HEK293 (cell line): ENCODE data around the gene LYPLAL1.

Source experiments
- CTCF ChIA-PET: fragments of 350-600 bp; formaldehyde crosslinking; extraction: SDS; loops from one replicate; lab custom pipeline; 2021; ENCODE audit warnings: antibody characterized with exemption; lab: Yijun Ruan, JAX
- POLR2A ChIA-PET: fragments of 300-600 bp; formaldehyde crosslinking; extraction: SDS; loops from one replicate; lab custom pipeline; 2020; ENCODE audit warnings: antibody characterized with exemption, inconsistent platforms; lab: Yijun Ruan, JAX
- H3K27ac ChIP-seq: fragments of 200-500 bp; sonication (Bioruptor generic); 2 replicates; pipeline ENCODE4 v1.5.1; 2014; ENCODE audit warnings: low read depth, low read length, control low read depth, inconsistent platforms; ENCODE audit errors: extremely low read depth
- H3K36me3 ChIP-seq, 2 experiments: fragments of 200-500 bp in 1 of 2; sonication (Bioruptor generic) in 1 of 2; 1 replicate in 1 of 2; 2 replicates in 1 of 2; pipeline ENCODE4 v1.5.1; 2014 to 2017; ENCODE audit warnings: inconsistent platforms in 2 of 2, low read length in 2 of 2; ENCODE audit not compliant: control insufficient read depth in 2 of 2, insufficient read depth in 1 of 2
- H3K4me1 ChIP-seq: fragments of 200-500 bp; sonication (Bioruptor generic); 2 replicates; pipeline ENCODE4 v1.5.1; 2014; ENCODE audit warnings: mild to moderate bottlenecking, low read length, inconsistent platforms; ENCODE audit not compliant: control insufficient read depth, insufficient read depth
- H3K4me3 ChIP-seq: 2 replicates; pipeline ENCODE4 v1.5.1; 2011; ENCODE audit warnings: low read depth, mild to moderate bottlenecking, control low read depth, low read length, moderate library complexity
- H3K9me3 ChIP-seq: fragments of 200-500 bp; sonication (Bioruptor generic); 2 replicates; pipeline ENCODE4 v1.5.1; 2014; ENCODE audit warnings: low read depth, low read length, inconsistent platforms; ENCODE audit not compliant: control insufficient read depth, insufficient read depth
- KLF1 ChIP-seq: fragments of 450-650 bp; formaldehyde crosslinking; IDR thresholded peaks from 2 replicates; pipeline ENCODE4 v1.5.1; 2016; ENCODE audit warnings: missing biosample characterization, missing genetic modification characterization
- MEIS1 ChIP-seq: sonication (generic); formaldehyde crosslinking; IDR thresholded peaks from 2 replicates; pipeline ENCODE4 v1.8.1; 2022; ENCODE audit warnings: missing genetic modification reagents, mild to moderate bottlenecking, borderline replicate concordance
- PRDM2 ChIP-seq: fragments of 450-650 bp; formaldehyde crosslinking; IDR thresholded peaks from 2 replicates; pipeline ENCODE4 v1.5.1; 2016; ENCODE audit warnings: missing biosample characterization, missing genetic modification characterization, borderline replicate concordance
- TCF7L2 ChIP-seq: IDR thresholded peaks from 2 replicates; pipeline ENCODE4 v1.6.1; 2011; ENCODE audit warnings: low read depth, mild to moderate bottlenecking, inconsistent platforms, low read length, moderate library complexity, borderline replicate concordance
- ZBTB21 ChIP-seq: fragments of 450-650 bp; formaldehyde crosslinking; IDR thresholded peaks from 2 replicates; pipeline ENCODE4 v1.5.1; 2017; ENCODE audit warnings: missing biosample characterization, missing genetic modification characterization
- ZNF16 ChIP-seq: fragments of 450-650 bp; formaldehyde crosslinking; IDR thresholded peaks from 2 replicates; pipeline ENCODE4 v1.5.1; 2016; ENCODE audit warnings: low read depth, missing biosample characterization, missing genetic modification characterization
- ZNF184 ChIP-seq: fragments of 450-650 bp; IDR thresholded peaks from 2 replicates; pipeline ENCODE4 v1.5.1; 2018; ENCODE audit warnings: missing biosample characterization, mild to moderate bottlenecking, missing genetic modification characterization
- ZNF324 ChIP-seq: fragments of 450-650 bp; formaldehyde crosslinking; IDR thresholded peaks from 2 replicates; pipeline ENCODE4 v1.5.1; 2016; ENCODE audit warnings: missing biosample characterization, missing genetic modification characterization
- ZNF513 ChIP-seq: fragments of 450-650 bp; IDR thresholded peaks from 2 replicates; pipeline ENCODE4 v1.5.1; 2018; ENCODE audit warnings: missing biosample characterization, missing genetic modification characterization
- ZNF837 ChIP-seq: fragments of 450-650 bp; formaldehyde crosslinking; IDR thresholded peaks from 2 replicates; pipeline ENCODE4 v1.5.1; 2016; ENCODE audit warnings: missing biosample characterization, missing genetic modification characterization
- ZNF843 ChIP-seq: fragments of 450-650 bp; formaldehyde crosslinking; IDR thresholded peaks from 2 replicates; pipeline ENCODE4 v1.5.1; 2016; ENCODE audit warnings: missing biosample characterization, missing genetic modification characterization
- ZSCAN4 ChIP-seq: fragments of 450-650 bp; formaldehyde crosslinking; IDR thresholded peaks from 2 replicates; pipeline ENCODE4 v1.5.1; 2017; ENCODE audit warnings: missing biosample characterization, missing genetic modification characterization
- TF ChIP-seq, protein P1 (sequence below): fragments of 450-650 bp; formaldehyde crosslinking; IDR thresholded peaks from 2 replicates; pipeline ENCODE4 v1.5.1; 2016; ENCODE audit warnings: missing biosample characterization, missing genetic modification characterization
- TF ChIP-seq, protein P2 (sequence below): fragments of 450-650 bp; formaldehyde crosslinking; IDR thresholded peaks from 2 replicates; pipeline ENCODE4 v1.5.1; 2016; ENCODE audit warnings: missing biosample characterization, missing genetic modification characterization
- TF ChIP-seq, protein P3 (sequence below): fragments of 450-650 bp; formaldehyde crosslinking; IDR thresholded peaks from 2 replicates; pipeline ENCODE4 v1.5.0; 2017; ENCODE audit warnings: missing biosample characterization, missing genetic modification characterization, borderline replicate concordance

LYPLAL1 gene

GRCh38 chr1:219175212-219175564 lies 1.5 kb downstream of the LYPLAL1 start:
- ChIA-PET CTCF (interaction anchor here (1.1 kb wide), 1 partner anchor 29 kb away, joined by 3 read pairs; no protein-coding TSS in a partner anchor), POLR2A (no interaction called here)
- H3K36me3 ChIP-seq, result peaks cover 8 to 20% of the 10 kb centered on the region in 2 experiments; a peak in 2 of 3 replicates
- H3K4me3 ChIP-seq, result no peak overlapping the region
- H3K9me3 ChIP-seq, result no peaks in the 10 kb centered on the region
- TF ChIP-seq ZNF837 (tag by site-specific recombination), result no peak
- no peak for TF ChIP-seq PRDM2
- TF ChIP-seq, protein P1, sequence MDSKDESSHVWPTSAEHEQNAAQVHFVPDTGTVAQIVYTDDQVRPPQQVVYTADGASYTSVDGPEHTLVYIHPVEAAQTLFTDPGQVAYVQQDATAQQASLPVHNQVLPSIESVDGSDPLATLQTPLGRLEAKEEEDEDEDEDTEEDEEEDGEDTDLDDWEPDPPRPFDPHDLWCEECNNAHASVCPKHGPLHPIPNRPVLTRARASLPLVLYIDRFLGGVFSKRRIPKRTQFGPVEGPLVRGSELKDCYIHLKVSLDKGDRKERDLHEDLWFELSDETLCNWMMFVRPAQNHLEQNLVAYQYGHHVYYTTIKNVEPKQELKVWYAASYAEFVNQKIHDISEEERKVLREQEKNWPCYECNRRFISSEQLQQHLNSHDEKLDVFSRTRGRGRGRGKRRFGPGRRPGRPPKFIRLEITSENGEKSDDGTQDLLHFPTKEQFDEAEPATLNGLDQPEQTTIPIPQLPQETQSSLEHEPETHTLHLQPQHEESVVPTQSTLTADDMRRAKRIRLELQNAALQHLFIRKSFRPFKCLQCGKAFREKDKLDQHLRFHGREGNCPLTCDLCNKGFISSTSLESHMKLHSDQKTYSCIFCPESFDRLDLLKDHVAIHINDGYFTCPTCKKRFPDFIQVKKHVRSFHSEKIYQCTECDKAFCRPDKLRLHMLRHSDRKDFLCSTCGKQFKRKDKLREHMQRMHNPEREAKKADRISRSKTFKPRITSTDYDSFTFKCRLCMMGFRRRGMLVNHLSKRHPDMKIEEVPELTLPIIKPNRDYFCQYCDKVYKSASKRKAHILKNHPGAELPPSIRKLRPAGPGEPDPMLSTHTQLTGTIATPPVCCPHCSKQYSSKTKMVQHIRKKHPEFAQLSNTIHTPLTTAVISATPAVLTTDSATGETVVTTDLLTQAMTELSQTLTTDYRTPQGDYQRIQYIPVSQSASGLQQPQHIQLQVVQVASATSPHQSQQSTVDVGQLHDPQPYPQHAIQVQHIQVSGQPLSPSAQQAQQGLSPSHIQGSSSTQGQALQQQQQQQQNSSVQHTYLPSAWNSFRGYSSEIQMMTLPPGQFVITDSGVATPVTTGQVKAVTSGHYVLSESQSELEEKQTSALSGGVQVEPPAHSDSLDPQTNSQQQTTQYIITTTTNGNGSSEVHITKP, result no peak
- no peak for TF ChIP-seq ZNF324 (tag by site-specific recombination)
- no peak for TF ChIP-seq ZNF843 (tag by site-specific recombination)
- TF ChIP-seq TCF7L2, result no peak
- TF ChIP-seq KLF1 (tag by site-specific recombination), result no peak
- TF ChIP-seq ZNF184 (tag by site-specific recombination), result no peak
- no peak for TF ChIP-seq ZNF513 (tag by site-specific recombination)
- TF ChIP-seq, protein P2, sequence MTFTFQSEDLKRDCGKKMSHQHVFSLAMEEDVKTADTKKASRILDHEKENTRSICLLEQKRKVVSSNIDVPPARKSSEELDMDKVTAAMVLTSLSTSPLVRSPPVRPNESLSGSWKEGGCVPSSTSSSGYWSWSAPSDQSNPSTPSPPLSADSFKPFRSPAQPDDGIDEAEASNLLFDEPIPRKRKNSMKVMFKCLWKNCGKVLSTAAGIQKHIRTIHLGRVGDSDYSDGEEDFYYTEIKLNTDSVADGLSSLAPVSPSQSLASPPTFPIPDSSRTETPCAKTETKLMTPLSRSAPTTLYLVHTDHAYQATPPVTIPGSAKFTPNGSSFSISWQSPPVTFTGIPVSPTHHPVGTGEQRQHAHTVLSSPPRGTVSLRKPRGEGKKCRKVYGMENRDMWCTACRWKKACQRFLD (tag by site-specific recombination), result no peak
- TF ChIP-seq MEIS1 (CRISPR knock-in tag), result no peak
- TF ChIP-seq, protein P3, sequence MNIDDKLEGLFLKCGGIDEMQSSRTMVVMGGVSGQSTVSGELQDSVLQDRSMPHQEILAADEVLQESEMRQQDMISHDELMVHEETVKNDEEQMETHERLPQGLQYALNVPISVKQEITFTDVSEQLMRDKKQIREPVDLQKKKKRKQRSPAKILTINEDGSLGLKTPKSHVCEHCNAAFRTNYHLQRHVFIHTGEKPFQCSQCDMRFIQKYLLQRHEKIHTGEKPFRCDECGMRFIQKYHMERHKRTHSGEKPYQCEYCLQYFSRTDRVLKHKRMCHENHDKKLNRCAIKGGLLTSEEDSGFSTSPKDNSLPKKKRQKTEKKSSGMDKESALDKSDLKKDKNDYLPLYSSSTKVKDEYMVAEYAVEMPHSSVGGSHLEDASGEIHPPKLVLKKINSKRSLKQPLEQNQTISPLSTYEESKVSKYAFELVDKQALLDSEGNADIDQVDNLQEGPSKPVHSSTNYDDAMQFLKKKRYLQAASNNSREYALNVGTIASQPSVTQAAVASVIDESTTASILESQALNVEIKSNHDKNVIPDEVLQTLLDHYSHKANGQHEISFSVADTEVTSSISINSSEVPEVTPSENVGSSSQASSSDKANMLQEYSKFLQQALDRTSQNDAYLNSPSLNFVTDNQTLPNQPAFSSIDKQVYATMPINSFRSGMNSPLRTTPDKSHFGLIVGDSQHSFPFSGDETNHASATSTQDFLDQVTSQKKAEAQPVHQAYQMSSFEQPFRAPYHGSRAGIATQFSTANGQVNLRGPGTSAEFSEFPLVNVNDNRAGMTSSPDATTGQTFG, result no peak
- no peak for TF ChIP-seq ZNF16 (tag by site-specific recombination)
- no peak for TF ChIP-seq ZSCAN4 (tag by site-specific recombination)
- no peak for TF ChIP-seq ZBTB21 (tag by site-specific recombination)
- H3K4me1 ChIP-seq, result no peaks in the 10 kb centered on the region
- peak overlapping the region; percentile 76; the same call in 1 of the 2 replicates for H3K27ac ChIP-seq
